Measurements from ENCODE around the gene SUMO1. TPM values are rescaled to one million over a fixed set of nuclear protein-coding genes. Genes with fewer than 3 reads are reported as not detected.
"Not testable (repeated sequence)": the region's sequence is repeated elsewhere in the genome, so short reads cannot be mapped to it uniquely, and the experiment has no call there.

SUMO1 gene
- total RNA-seq, 1 donor from 2014 or later: 157 TPM

- Histone ChIP-seq H3K4me1 (ENCODE audit: insufficient read depth, low read length) (peaks cover 2% of the 10 kb centered on the region), H3K27ac (ENCODE audit: low read depth, low read length) (no peak overlapping the region), H3K9me3 (ENCODE audit: insufficient read depth, low read depth, low read length) (peaks cover 5% of the 10 kb centered on the region), H3K36me3 (ENCODE audit: insufficient read depth, low read length) (no peaks in the 10 kb centered on the region), H3K79me2 (ENCODE audit: insufficient read depth, low read length) (no peaks in the 10 kb centered on the region), H3K9ac (ENCODE audit: low read length) (no peak overlapping the region), H2AFZ (ENCODE audit: low read depth, low read length) (peak overlapping the region; percentile 9), H4K20me1 (ENCODE audit: insufficient read depth, low read length) (no peaks in the 10 kb centered on the region), H3K4me3 (ENCODE audit: insufficient read depth, low read depth, low read length) (no peak overlapping the region), H3K4me2 (ENCODE audit: low read length) (peak overlapping the region; percentile 7), H3K27me3 (ENCODE audit: insufficient read depth, low read length) (no peaks in the 10 kb centered on the region)
- no peak overlapping the region for H3K4me3 Mint-ChIP-seq (ENCODE audit: unreplicated experiment)
- no peak for TF ChIP-seq CTCF (IDR thresholded peaks at IDR 0.05; ENCODE audit: insufficient read depth, low read depth, low read length)
- no peak for TF ChIP-seq EZH2 (IDR thresholded peaks at IDR 0.05; ENCODE audit: insufficient read depth, low read length)
- no peaks in the 10 kb centered on the region for H3K4me1 Mint-ChIP-seq (ENCODE audit: low read depth, unreplicated experiment)
- peak; percentile 40 for DNase-seq (ENCODE audit: low read depth)
- FAIRE-seq: no peak
- H3K27me3 Mint-ChIP-seq (ENCODE audit: low read depth, unreplicated experiment): peaks cover 3% of the 10 kb centered on the region
- H3K9me3 Mint-ChIP-seq (ENCODE audit: unreplicated experiment): no peaks in the 10 kb centered on the region
- no peak overlapping the region for H3K27ac Mint-ChIP-seq (ENCODE audit: unreplicated experiment)
- H3K36me3 Mint-ChIP-seq (ENCODE audit: low read depth, unreplicated experiment): no peaks in the 10 kb centered on the region
Observed at GRCh38 chr2:202249521-202250253, 11.3 kb upstream of the SUMO1 start.

GRCh38 chr2:202247710-202248109 is 9.3 kb upstream of the SUMO1 start:
- H3K27ac ChIP-seq (ENCODE audit: low read depth, low read length); H3K9ac ChIP-seq (ENCODE audit: low read length); H3K4me2 ChIP-seq (ENCODE audit: low read length); H3K27me3 ChIP-seq (ENCODE audit: insufficient read depth, low read length); H3K36me3 Mint-ChIP-seq (ENCODE audit: low read depth, unreplicated experiment); H3K4me1 Mint-ChIP-seq (ENCODE audit: low read depth, unreplicated experiment); H3K9me3 ChIP-seq (ENCODE audit: insufficient read depth, low read depth, low read length); H3K9me3 Mint-ChIP-seq (ENCODE audit: unreplicated experiment); DNase-seq (ENCODE audit: low read depth); H3K36me3 ChIP-seq (ENCODE audit: insufficient read depth, low read length); H3K79me2 ChIP-seq (ENCODE audit: insufficient read depth, low read length); H2AFZ ChIP-seq (ENCODE audit: low read depth, low read length); H3K4me3 ChIP-seq (ENCODE audit: insufficient read depth, low read depth, low read length); H3K27ac Mint-ChIP-seq (ENCODE audit: unreplicated experiment); H4K20me1 ChIP-seq (ENCODE audit: insufficient read depth, low read length); H3K27me3 Mint-ChIP-seq (ENCODE audit: low read depth, unreplicated experiment); H3K4me1 ChIP-seq (ENCODE audit: insufficient read depth, low read length); H3K4me3 Mint-ChIP-seq (ENCODE audit: unreplicated experiment); FAIRE-seq: not testable (repeated sequence)

- Histone ChIP-seq H3K4me1 (ENCODE audit: insufficient read depth, low read length) (no peaks in the 10 kb centered on the region), H3K4me2 (ENCODE audit: low read length) (peak overlapping the region; percentile 97), H3K79me2 (ENCODE audit: insufficient read depth, low read length) (peaks cover 56% of the 10 kb centered on the region), H3K27me3 (ENCODE audit: insufficient read depth, low read length) (peaks cover 1% of the 10 kb centered on the region), H4K20me1 (ENCODE audit: insufficient read depth, low read length) (peaks cover 46% of the 10 kb centered on the region), H3K9me3 (ENCODE audit: insufficient read depth, low read depth, low read length) (no peaks in the 10 kb centered on the region), H3K4me3 (ENCODE audit: insufficient read depth, low read depth, low read length) (peak overlapping the region; percentile 85), H3K27ac (ENCODE audit: low read depth, low read length) (peak overlapping the region; percentile 80), H2AFZ (ENCODE audit: low read depth, low read length) (peak overlapping the region; percentile 98), H3K9ac (ENCODE audit: low read length) (peak overlapping the region; percentile 91), H3K36me3 (ENCODE audit: insufficient read depth, low read length) (no peaks in the 10 kb centered on the region)
- Mint-ChIP-seq H3K27me3 (ENCODE audit: low read depth, unreplicated experiment) (no peaks in the 10 kb centered on the region), H3K4me3 (ENCODE audit: unreplicated experiment) (peak overlapping the region; percentile 99), H3K4me1 (ENCODE audit: low read depth, unreplicated experiment) (peaks cover 14% of the 10 kb centered on the region), H3K9me3 (ENCODE audit: unreplicated experiment) (no peaks in the 10 kb centered on the region), H3K36me3 (ENCODE audit: low read depth, unreplicated experiment) (no peaks in the 10 kb centered on the region), H3K27ac (ENCODE audit: unreplicated experiment) (peak overlapping the region; percentile 91)
- DNase-seq (ENCODE audit: low read depth) (peak; percentile 50), FAIRE-seq (no peak)
- TF ChIP-seq EZH2 (IDR thresholded peaks at IDR 0.05; ENCODE audit: insufficient read depth, low read length) (no peak), CTCF (IDR thresholded peaks at IDR 0.05; ENCODE audit: insufficient read depth, low read depth, low read length) (no peak)
Observed at GRCh38 chr2:202237787-202238233, 587 bp downstream of the SUMO1 start.

Data from astrocyte (in vitro differentiated cells and primary cell).